GM23338 (cell line): ENCODE measurements around the gene NDUFA6. TPM values are rescaled to one million over a fixed set of nuclear protein-coding genes. Genes with fewer than 3 reads are reported as not detected.

ENCODE experiments used
- ATAC-seq: fragments of 200-7000 bp; cut with Tn5 transposase; 3 replicates; pipeline ENCODE4 v1.9.1; 2020
- DNase-seq: peaks from one replicate; pipeline ENCODE4 v3.0.0-alpha.2; 2015; ENCODE audit warnings: low spot score
- H2AFZ ChIP-seq: fragments of 200-600 bp; sonication (generic); 2 replicates; pipeline ENCODE4 v1.8.0; 2016; ENCODE audit warnings: antibody characterized with exemption, mild to moderate bottlenecking, moderate library complexity
- H3F3A ChIP-seq: fragments of 200-600 bp; sonication (generic); replicated peaks from 2 replicates; pipeline ENCODE4 v1.8.0; 2017; ENCODE audit warnings: antibody characterized with exemption, mixed run types, low read depth
- H3K27ac ChIP-seq: fragments of 200-600 bp; sonication (generic); 2 replicates; pipeline ENCODE4 v1.6.1; 2016; ENCODE audit warnings: low read depth
- H3K27me3 ChIP-seq: fragments of 200-600 bp; sonication (generic); 2 replicates; pipeline ENCODE4 v1.8.0; 2016; ENCODE audit warnings: mild to moderate bottlenecking, mixed run types, moderate library complexity; ENCODE audit not compliant: insufficient read depth
- H3K36me3 ChIP-seq: fragments of 200-600 bp; sonication (generic); 2 replicates; pipeline ENCODE4 v1.8.0; 2016; ENCODE audit warnings: mild to moderate bottlenecking; ENCODE audit not compliant: insufficient read depth
- H3K4me1 ChIP-seq: fragments of 200-600 bp; sonication (generic); 2 replicates; pipeline ENCODE4 v1.8.0; 2016; ENCODE audit warnings: mild to moderate bottlenecking, moderate library complexity; ENCODE audit not compliant: insufficient read depth
- H3K4me2 ChIP-seq: fragments of 200-600 bp; sonication (generic); 2 replicates; pipeline ENCODE4 v1.7.1; 2017; ENCODE audit warnings: mixed run types
- H3K4me3 ChIP-seq: fragments of 200-600 bp; sonication (generic); 2 replicates; pipeline ENCODE4 v1.6.1; 2016; ENCODE audit warnings: mixed run types
- H3K79me2 ChIP-seq: fragments of 200-600 bp; sonication (generic); replicated peaks from 2 replicates; pipeline ENCODE4 v1.8.0; 2017; ENCODE audit warnings: mild to moderate bottlenecking; ENCODE audit not compliant: insufficient read depth
- H3K9me2 ChIP-seq: fragments of 200-600 bp; sonication (generic); 2 replicates; pipeline ENCODE4 v1.8.0; 2017; ENCODE audit not compliant: insufficient read depth
- H4K20me1 ChIP-seq: fragments of 200-600 bp; sonication (generic); replicated peaks from 2 replicates; pipeline ENCODE4 v1.8.0; 2017; ENCODE audit warnings: mild to moderate bottlenecking; ENCODE audit not compliant: insufficient read depth
- H3K27ac Mint-ChIP-seq: 2 replicates; pipeline ENCODE4 v1.8.0; 2020; ENCODE audit warnings: inconsistent platforms, mild to moderate bottlenecking, moderate library complexity, mixed read lengths
- H3K27me3 Mint-ChIP-seq: 3 replicates; pipeline ENCODE4 v1.8.0; 2022; ENCODE audit warnings: low read depth, mild to moderate bottlenecking, moderate library complexity, mixed read lengths, inconsistent platforms; ENCODE audit not compliant: insufficient read depth, poor library complexity
- H3K36me3 Mint-ChIP-seq: 3 replicates; pipeline ENCODE4 v1.8.0; 2021; ENCODE audit warnings: low read depth, mild to moderate bottlenecking, inconsistent platforms, moderate library complexity, mixed read lengths
- H3K4me1 Mint-ChIP-seq: 3 replicates; pipeline ENCODE4 v1.8.0; 2020; ENCODE audit warnings: mild to moderate bottlenecking, inconsistent platforms, mixed read lengths
- H3K4me3 Mint-ChIP-seq: 3 replicates; pipeline ENCODE4 v1.8.0; 2021; ENCODE audit warnings: moderate library complexity, mild to moderate bottlenecking, inconsistent platforms, mixed read lengths
- H3K9me3 Mint-ChIP-seq: 3 replicates; pipeline ENCODE4 v1.8.0; 2020; ENCODE audit warnings: moderate library complexity, mild to moderate bottlenecking, inconsistent platforms, mixed read lengths
- CREB1 ChIP-seq: fragments of 250-450 bp; sonication (Bioruptor Pico); IDR thresholded peaks from 2 replicates; pipeline ENCODE4 v1.5.0; 2020; ENCODE audit warnings: low read depth, mild to moderate bottlenecking, moderate library complexity
- EZH2 ChIP-seq: fragments of 200-600 bp; sonication (generic); IDR thresholded peaks from one replicate; pipeline ENCODE4 v1.8.0; 2017; ENCODE audit warnings: antibody characterized with exemption, mild to moderate bottlenecking, low read depth; ENCODE audit not compliant: unreplicated experiment
- EZH2phosphoT487 ChIP-seq: fragments of 200-600 bp; sonication (generic); IDR thresholded peaks from one replicate; pipeline ENCODE4 v1.8.1; 2018; ENCODE audit warnings: antibody characterized with exemption; ENCODE audit not compliant: unreplicated experiment
- JUNB ChIP-seq: IDR thresholded peaks from one replicate; pipeline ENCODE4 v1.6.1; 2016; ENCODE audit warnings: antibody characterized with exemption; ENCODE audit not compliant: unreplicated experiment
- NANOG ChIP-seq: IDR thresholded peaks from 2 replicates; pipeline ENCODE4 v1.6.1; 2016; ENCODE audit warnings: antibody characterized with exemption, borderline replicate concordance
- POLR2AphosphoS5 ChIP-seq: IDR thresholded peaks from 2 replicates; pipeline ENCODE4 v1.6.1; 2016; ENCODE audit warnings: antibody characterized with exemption, low read depth
- REST ChIP-seq: IDR thresholded peaks from one replicate; pipeline ENCODE4 v1.6.1; 2018; ENCODE audit warnings: antibody characterized with exemption; ENCODE audit not compliant: unreplicated experiment
- STAT1 ChIP-seq: IDR thresholded peaks from one replicate; pipeline ENCODE4 v1.6.1; 2016; ENCODE audit warnings: antibody characterized with exemption; ENCODE audit not compliant: unreplicated experiment
- ZNF114 ChIP-seq: fragments of 250-450 bp; sonication (Bioruptor Pico); IDR thresholded peaks from 2 replicates; pipeline ENCODE4 v1.5.0; 2020; ENCODE audit warnings: mild to moderate bottlenecking, moderate library complexity
- ZNF331 ChIP-seq: fragments of 250-450 bp; sonication (Bioruptor Pico); IDR thresholded peaks from 2 replicates; pipeline ENCODE4 v1.5.0; 2020; ENCODE audit warnings: low read depth, mild to moderate bottlenecking, moderate library complexity
- ZNF462 ChIP-seq: fragments of 250-450 bp; sonication (Bioruptor Pico); IDR thresholded peaks from 2 replicates; pipeline ENCODE4 v1.5.0; 2020; ENCODE audit warnings: mild to moderate bottlenecking, moderate library complexity
- polyA plus RNA-seq: library from polyadenylated mRNA; unstranded; fragments of >200 nt; fragmentation: Nextera tagmentation; extraction: Ambion mirVana; gene quantifications from 2 replicates; pipeline ENCODE4 v1.2.1, GENCODE V29; 2016
- total RNA-seq: library from RNA; depleted of rRNA; stranded (reverse); fragments of >200 nt; shearing (Covaris generic); gene quantifications from 2 replicates; pipeline ENCODE4 v1.2.3, GENCODE V29; 2014

NDUFA6 gene
- total and polyA plus RNA-seq, 2 experiments from 2014 or later = 69.8 to 433 TPM

GRCh38 chr22:42091455-42091782, 847 bp upstream of the NDUFA6 start (continued):
- no peak for TF ChIP-seq REST
- TF ChIP-seq NANOG = no peak
- TF ChIP-seq ZNF114 (CRISPR knock-in tag) = no peak
- TF ChIP-seq POLR2AphosphoS5 = no peak
- no peak for TF ChIP-seq EZH2
- TF ChIP-seq EZH2phosphoT487 = no peak

- Histone ChIP-seq H3K4me2 (no peak overlapping the region), H3K27ac (no peak overlapping the region), H3K27me3 (no peaks in the 10 kb centered on the region), H3K36me3 (peaks cover 24% of the 10 kb centered on the region), H3K9me2 (no peaks in the 10 kb centered on the region), H3K79me2 (peaks cover 30% of the 10 kb centered on the region), H4K20me1 (peaks cover 19% of the 10 kb centered on the region), H2AFZ (no peak overlapping the region), H3K4me3 (no peak overlapping the region), H3K4me1 (no peaks in the 10 kb centered on the region), H3F3A (no peaks in the 10 kb centered on the region; the same call in 1 of the 2 replicates)
- DNase-seq = no peak
- no peak for ATAC-seq
- Mint-ChIP-seq H3K27ac (no peak overlapping the region), H3K27me3 (peaks cover 14% of the 10 kb centered on the region), H3K4me1 (0 out of 3 replicates have a peak, but pooled peaks cover 2% of the 10 kb centered on the region), H3K36me3 (peaks cover 68% of the 10 kb centered on the region), H3K4me3 (no peak overlapping the region), H3K9me3 (peaks cover 15% of the 10 kb centered on the region)
- TF ChIP-seq JUNB (no peak), ZNF462 (no peak), REST (no peak), CREB1 (CRISPR knock-in tag) (no peak), STAT1 (no peak), ZNF331 (CRISPR knock-in tag) (no peak)
These were observed 4.5 kb downstream of the NDUFA6 start for GRCh38 chr22:42086051-42086450.
